Left ventricle myocardium inferior (tissue), 1 donor: ENCODE results near the gene GNB1L. TPM values are rescaled to one million over a fixed set of nuclear protein-coding genes. Genes with fewer than 3 reads are reported as not detected.

Experiments used
- DNase-seq: peaks from one replicate; pipeline ENCODE4 v3.0.0-alpha.2; 2020
- H3K27ac ChIP-seq: fragments of 200-600 bp; replicated peaks from 2 replicates; pipeline ENCODE4 v1.8.0; 2021
- H3K27me3 ChIP-seq: fragments of 200-600 bp; 2 replicates; pipeline ENCODE4 v1.8.0; 2021; ENCODE audit warnings: low read depth
- H3K36me3 ChIP-seq: fragments of 200-600 bp; 2 replicates; pipeline ENCODE4 v1.8.0; 2021
- H3K4me1 ChIP-seq: fragments of 200-600 bp; 2 replicates; pipeline ENCODE4 v1.8.0; 2021
- H3K4me3 ChIP-seq: fragments of 200-600 bp; 2 replicates; pipeline ENCODE4 v1.8.0; 2021; ENCODE audit warnings: mild to moderate bottlenecking, moderate library complexity
- H3K9me3 ChIP-seq: fragments of 200-600 bp; replicated peaks from 2 replicates; pipeline ENCODE4 v1.8.0; 2021
- intact Hi-C: fragments of 100-400 bp; cut with micrococcal nuclease; formaldehyde crosslinking; loops from one replicate; pipeline ENCODE4 v1.11.0; 2022
- long read RNA-seq: library from polyadenylated mRNA; unstranded; transcript quantifications from one replicate; pipeline ENCODE4 v2.0.0, GENCODE V29; 2021
- total RNA-seq: library from RNA; stranded (reverse); fragmentation: NEBNext Ultra II Directional; extraction: Animal tissue kit (Norgen Biotek cat#: 25700); gene quantifications from one replicate; pipeline ENCODE4 v1.2.1, GENCODE V29; 2021
- TF ChIP-seq, protein P1 (sequence below): fragments of 200-600 bp; IDR thresholded peaks from 2 replicates; pipeline ENCODE4 v1.8.0; 2021; ENCODE audit warnings: antibody characterized with exemption, mild to moderate bottlenecking, borderline replicate concordance
- donor health status: DM: no; HTN: yes; CAD: no; lungs with severe emphysema.

GNB1L gene
- 2.9 TPM for total RNA-seq
- long read RNA-seq, full-length matches to known transcripts: 6 of 11 reads
- long read RNA-seq, partial matches to known transcripts: 1 of 11 reads
- long read RNA-seq, other reads (novel, unspliced or antisense): 4 of 11 reads

DNA sequence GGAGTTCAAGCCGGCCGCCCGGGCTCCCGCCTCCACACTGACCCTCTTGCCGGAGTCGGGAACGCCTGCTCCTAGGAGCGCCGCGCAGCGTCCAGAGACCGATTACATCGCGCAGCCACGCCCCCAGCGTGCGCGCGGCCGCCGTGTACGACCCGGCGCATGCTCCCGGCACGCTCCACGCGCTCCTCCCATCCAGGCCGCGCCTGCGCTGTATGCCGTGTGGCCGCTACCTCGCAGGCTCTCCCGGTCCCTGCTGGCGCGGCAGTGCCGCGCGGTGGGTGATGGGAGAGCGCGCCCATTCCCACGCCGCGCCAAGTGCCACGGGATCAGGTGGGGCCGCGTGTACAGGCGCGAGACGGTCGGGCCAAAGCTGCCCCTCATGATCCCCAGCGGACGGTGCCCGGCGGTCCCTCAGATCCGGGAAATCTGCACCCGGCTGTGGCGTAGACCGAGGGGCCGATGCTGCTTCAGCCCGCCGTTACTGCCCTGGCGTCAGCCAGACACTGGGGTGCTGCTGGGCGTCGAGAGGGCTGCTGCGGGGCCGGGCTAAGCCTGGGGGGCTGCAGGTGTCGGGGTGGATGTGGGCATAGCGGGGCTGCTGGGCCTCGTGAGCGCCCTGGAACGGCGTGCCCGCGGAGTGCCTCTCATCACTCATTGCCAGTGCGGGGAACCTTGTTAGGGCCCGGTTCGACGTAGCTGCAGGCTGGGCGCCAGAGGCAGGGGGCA, at the start of gene GNB1L, which contains the start of gene RTL10:
TSS of gene GNB1L (minus strand) at position 97 of the 726 bp plus-strand sequence. CDS start 33,519 bp downstream, outside the sequence.
TSS of gene RTL10 (minus strand) at position 97 of the 726 bp plus-strand sequence. CDS start 2,613 bp downstream, outside the sequence.
- TF ChIP-seq, protein P1, sequence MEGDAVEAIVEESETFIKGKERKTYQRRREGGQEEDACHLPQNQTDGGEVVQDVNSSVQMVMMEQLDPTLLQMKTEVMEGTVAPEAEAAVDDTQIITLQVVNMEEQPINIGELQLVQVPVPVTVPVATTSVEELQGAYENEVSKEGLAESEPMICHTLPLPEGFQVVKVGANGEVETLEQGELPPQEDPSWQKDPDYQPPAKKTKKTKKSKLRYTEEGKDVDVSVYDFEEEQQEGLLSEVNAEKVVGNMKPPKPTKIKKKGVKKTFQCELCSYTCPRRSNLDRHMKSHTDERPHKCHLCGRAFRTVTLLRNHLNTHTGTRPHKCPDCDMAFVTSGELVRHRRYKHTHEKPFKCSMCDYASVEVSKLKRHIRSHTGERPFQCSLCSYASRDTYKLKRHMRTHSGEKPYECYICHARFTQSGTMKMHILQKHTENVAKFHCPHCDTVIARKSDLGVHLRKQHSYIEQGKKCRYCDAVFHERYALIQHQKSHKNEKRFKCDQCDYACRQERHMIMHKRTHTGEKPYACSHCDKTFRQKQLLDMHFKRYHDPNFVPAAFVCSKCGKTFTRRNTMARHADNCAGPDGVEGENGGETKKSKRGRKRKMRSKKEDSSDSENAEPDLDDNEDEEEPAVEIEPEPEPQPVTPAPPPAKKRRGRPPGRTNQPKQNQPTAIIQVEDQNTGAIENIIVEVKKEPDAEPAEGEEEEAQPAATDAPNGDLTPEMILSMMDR: peak; percentile 13
- peak within 1 kb of the TSS; percentile 97 for H3K27ac ChIP-seq
- peaks cover 23% of the 10 kb centered on the region for H3K36me3 ChIP-seq
- intact Hi-C loops: no loop called here
- peak; percentile 98 for DNase-seq
- H3K4me3 ChIP-seq: peak within 1 kb of the TSS; percentile 87
- H3K4me1 ChIP-seq: peaks cover 37% of the 10 kb centered on the region
- no peaks in the 10 kb centered on the region for H3K27me3 ChIP-seq
- no peaks in the 10 kb centered on the region for H3K9me3 ChIP-seq

GRCh38 chr22:19904174-19904856, 49.6 kb upstream of the GNB1L start:
- no peaks in the 10 kb centered on the region for H3K9me3 ChIP-seq
- no peaks in the 10 kb centered on the region for H3K4me1 ChIP-seq
- TF ChIP-seq, protein P1: no peak
- DNase-seq: no peak
- H3K36me3 ChIP-seq: peaks cover 25% of the 10 kb centered on the region
- H3K27ac ChIP-seq: no peak overlapping the region
- no peak overlapping the region for H3K4me3 ChIP-seq
- intact Hi-C loops: no loop called here
- H3K27me3 ChIP-seq: no peaks in the 10 kb centered on the region

DNA sequence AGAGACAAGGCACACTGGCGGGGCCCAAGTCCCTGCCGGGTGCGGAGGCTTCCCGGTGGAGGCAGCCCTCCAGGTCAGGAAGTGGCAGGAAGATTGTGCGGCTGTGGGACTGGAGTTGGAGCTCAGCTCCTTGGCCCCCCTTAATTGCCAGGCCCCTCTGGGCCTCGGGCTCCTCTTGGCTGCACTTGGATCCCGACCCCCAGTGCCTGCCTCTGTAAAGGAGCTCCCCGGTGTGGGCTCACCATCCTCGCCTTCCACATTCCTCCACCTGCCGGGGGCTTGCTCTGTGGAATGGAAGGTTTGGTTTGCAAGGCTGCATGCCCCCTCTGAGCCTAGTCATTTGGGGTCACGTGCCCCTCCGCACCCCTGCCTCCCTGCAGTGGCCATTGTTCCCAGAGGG, 48.8 kb upstream of the GNB1L start:
- intact Hi-C loops: no loop called here
- no peak overlapping the region for H3K27ac ChIP-seq
- DNase-seq: no peak

DNA sequence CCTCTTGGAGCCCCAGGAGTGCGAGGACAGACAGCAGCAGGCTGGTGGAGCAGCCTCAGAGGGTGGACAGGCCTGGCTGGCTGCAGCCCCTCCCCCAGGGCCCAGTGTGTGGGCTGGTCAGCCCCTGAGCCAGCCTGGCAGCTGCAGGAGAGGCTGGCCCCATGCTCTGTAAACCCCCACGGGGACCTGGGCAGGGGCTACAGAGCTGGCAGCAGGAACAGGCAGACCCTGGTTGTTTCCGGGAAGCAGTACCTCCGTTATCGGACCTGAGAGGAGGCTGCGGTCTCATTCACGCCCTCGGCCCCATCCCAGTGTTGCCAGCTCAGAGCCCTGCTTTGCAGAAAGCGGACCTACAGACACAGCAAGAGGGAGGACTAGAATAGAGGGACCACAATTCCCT, 48.4 kb upstream of the GNB1L start:
- intact Hi-C loops: no loop called here
- Histone ChIP-seq H3K9me3 (no peaks in the 10 kb centered on the region), H3K4me3 (no peak overlapping the region), H3K36me3 (peaks cover 26% of the 10 kb centered on the region), H3K4me1 (no peaks in the 10 kb centered on the region), H3K27ac (no peak overlapping the region), H3K27me3 (no peaks in the 10 kb centered on the region)
- TF ChIP-seq, protein P1: no peak
- no peak for DNase-seq

More for the DNA sequence above, 48.8 kb upstream of the GNB1L start:
- no peaks in the 10 kb centered on the region for H3K4me1 ChIP-seq
- peaks cover 26% of the 10 kb centered on the region for H3K36me3 ChIP-seq
- no peak overlapping the region for H3K4me3 ChIP-seq
- H3K27me3 ChIP-seq: no peaks in the 10 kb centered on the region
- TF ChIP-seq, protein P1: no peak
- no peaks in the 10 kb centered on the region for H3K9me3 ChIP-seq

DNA sequence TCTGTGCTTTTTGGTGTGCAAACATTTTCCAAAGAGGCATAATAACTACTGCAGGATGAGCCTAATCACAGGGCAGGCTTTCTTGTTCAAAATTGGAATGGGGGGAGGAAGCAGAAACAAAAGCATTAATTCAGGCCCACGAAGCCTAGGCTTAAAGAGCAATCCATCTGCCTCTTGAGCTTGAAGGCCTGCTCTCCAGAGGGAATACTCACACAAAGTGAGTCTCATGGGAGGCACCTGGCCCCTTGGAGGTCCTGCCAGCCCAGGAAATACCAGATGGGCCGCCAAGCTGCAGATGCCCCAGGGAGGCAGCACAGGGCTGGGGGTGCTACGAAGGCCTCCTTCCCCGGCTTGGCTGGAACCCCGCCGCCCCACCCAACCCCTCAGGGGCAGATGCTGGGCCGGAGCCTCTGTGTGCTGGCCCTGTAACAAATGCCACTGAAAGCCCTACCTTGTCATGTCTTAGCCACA, 47.6 kb upstream of the GNB1L start:
- no peaks in the 10 kb centered on the region for H3K4me1 ChIP-seq
- peaks cover 30% of the 10 kb centered on the region for H3K36me3 ChIP-seq
- TF ChIP-seq, protein P1: no peak
- no peak for DNase-seq
- H3K9me3 ChIP-seq: no peaks in the 10 kb centered on the region
- H3K4me3 ChIP-seq: no peak overlapping the region
- intact Hi-C loops: no loop called here
- H3K27me3 ChIP-seq: no peaks in the 10 kb centered on the region
- H3K27ac ChIP-seq: no peak overlapping the region
